Mucosa of descending colon (tissue), 3 donors: Measurements from ENCODE around the gene SLC25A4. TPM values are rescaled to one million over a fixed set of nuclear protein-coding genes. Genes with fewer than 3 reads are reported as not detected.

ENCODE experiments used
- ATAC-seq: fragments of 200-7000 bp; cut with Tn5 transposase; one replicate; pipeline ENCODE4 v1.9.1; 2020; ENCODE audit warnings: mild to moderate bottlenecking, moderate library complexity
- DNase-seq, 3 donors: peaks; one replicate each; pipeline ENCODE4 v3.0.0-alpha.2; 2020
- H3K36me3 ChIP-seq: fragments of 200-600 bp; one replicate; pipeline ENCODE4 v1.8.0; 2021; ENCODE audit warnings: low read depth, mild to moderate bottlenecking
- H3K4me1 ChIP-seq: fragments of 200-600 bp; one replicate; pipeline ENCODE4 v1.8.0; 2021; ENCODE audit warnings: low read depth, mild to moderate bottlenecking
- H3K4me3 ChIP-seq: fragments of 200-600 bp; one replicate; pipeline ENCODE4 v1.8.0; 2021; ENCODE audit warnings: mild to moderate bottlenecking
- H3K9me3 ChIP-seq: fragments of 200-600 bp; one replicate; pipeline ENCODE4 v1.8.0; 2021; ENCODE audit warnings: mild to moderate bottlenecking
- intact Hi-C, 2 donors: fragments of 100-400 bp; cut with DNase I in 1 of 2; cut with micrococcal nuclease in 1 of 2; formaldehyde crosslinking; loops; one replicate each; pipeline versions ENCODE4 v1.11.0 to v1.11.1; 2022; cut with DNase I, micrococcal nuclease
- total RNA-seq, 3 donors: library from RNA; stranded (reverse); fragmentation: NEBNext Ultra II Directional in 2 of 3; extraction: Animal tissue kit (Norgen Biotek cat#: 25700) in 2 of 3; gene quantifications; one replicate each; pipeline versions ENCODE4 v1.2.1 to v1.2.4, GENCODE V29; 2021 to 2023
- TF ChIP-seq, protein P1 (sequence below): fragments of 200-600 bp; IDR thresholded peaks from one replicate; pipeline ENCODE4 v1.8.0; 2022; ENCODE audit warnings: antibody characterized with exemption, mild to moderate bottlenecking
- donor health status: DM: no; HTN: no; CAD: no; lungs with moderate emphysema.
- donor health status: DM: no; HTN: no; CAD: no.
- donor health status: DM: no; HTN: yes; CAD: no.

The SLC25A4 gene
- total RNA-seq, 3 donors from 2014 or later, result 30.6 to 115 (median 31.9) TPM

DNA sequence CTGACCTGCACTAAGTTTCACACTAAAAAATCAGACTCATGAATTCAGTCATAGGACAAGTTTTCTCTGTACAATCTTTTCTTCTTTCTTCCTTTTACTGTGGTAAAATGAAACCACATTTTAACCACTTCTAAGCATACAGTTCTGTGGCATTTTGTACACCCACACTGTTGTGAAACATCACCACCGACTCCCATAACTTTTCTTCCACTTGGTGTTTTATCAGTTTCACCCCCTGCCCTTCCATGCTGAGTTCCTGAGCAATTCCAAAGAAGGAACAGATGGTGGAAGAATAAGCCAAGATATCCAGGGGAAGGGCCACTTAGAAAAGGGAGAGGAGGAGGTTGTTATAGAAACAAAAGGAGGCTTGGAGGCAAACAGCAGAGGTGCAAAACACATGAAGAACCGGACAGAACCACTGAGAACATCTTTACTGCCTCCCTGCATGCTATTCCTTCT is 22.6 kb downstream of the SLC25A4 start:
- no peak for ATAC-seq
- intact Hi-C loops, result no loop called here

DNA sequence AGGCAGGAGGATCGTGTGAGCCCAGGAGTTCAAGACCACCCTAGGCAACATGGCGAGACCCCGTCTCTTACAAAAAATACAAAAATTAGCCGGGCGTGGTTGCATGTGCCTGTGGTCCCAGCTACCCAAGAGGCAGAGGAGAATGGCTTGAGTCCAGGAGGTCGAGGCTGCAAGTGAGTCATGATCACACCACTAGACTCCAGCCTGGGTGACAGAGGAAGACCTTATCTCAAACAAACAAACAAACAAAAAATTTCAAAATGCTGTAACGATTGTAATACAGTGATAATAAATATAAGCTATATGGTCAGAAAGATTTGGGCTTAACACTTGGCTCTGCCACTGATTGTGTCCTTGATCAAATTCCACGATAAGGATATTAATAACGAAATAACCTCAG is 24.2 kb downstream of the SLC25A4 start:
- Histone ChIP-seq H3K9me3 (no peaks in the 10 kb centered on the region), H3K4me1 (no peaks in the 10 kb centered on the region), H3K4me3 (no peak overlapping the region), H3K36me3 (no peaks in the 10 kb centered on the region)
- ATAC-seq, result no peak
- TF ChIP-seq, protein P1, sequence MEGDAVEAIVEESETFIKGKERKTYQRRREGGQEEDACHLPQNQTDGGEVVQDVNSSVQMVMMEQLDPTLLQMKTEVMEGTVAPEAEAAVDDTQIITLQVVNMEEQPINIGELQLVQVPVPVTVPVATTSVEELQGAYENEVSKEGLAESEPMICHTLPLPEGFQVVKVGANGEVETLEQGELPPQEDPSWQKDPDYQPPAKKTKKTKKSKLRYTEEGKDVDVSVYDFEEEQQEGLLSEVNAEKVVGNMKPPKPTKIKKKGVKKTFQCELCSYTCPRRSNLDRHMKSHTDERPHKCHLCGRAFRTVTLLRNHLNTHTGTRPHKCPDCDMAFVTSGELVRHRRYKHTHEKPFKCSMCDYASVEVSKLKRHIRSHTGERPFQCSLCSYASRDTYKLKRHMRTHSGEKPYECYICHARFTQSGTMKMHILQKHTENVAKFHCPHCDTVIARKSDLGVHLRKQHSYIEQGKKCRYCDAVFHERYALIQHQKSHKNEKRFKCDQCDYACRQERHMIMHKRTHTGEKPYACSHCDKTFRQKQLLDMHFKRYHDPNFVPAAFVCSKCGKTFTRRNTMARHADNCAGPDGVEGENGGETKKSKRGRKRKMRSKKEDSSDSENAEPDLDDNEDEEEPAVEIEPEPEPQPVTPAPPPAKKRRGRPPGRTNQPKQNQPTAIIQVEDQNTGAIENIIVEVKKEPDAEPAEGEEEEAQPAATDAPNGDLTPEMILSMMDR, result no peak
- no peak for DNase-seq
- intact Hi-C loops, result no loop called here

More for the DNA sequence above, 22.6 kb downstream of the SLC25A4 start:
- Histone ChIP-seq H3K4me1 (no peaks in the 10 kb centered on the region), H3K4me3 (no peak overlapping the region), H3K9me3 (no peaks in the 10 kb centered on the region), H3K36me3 (no peaks in the 10 kb centered on the region)
- TF ChIP-seq, protein P1, result no peak
- no peak for DNase-seq

DNA sequence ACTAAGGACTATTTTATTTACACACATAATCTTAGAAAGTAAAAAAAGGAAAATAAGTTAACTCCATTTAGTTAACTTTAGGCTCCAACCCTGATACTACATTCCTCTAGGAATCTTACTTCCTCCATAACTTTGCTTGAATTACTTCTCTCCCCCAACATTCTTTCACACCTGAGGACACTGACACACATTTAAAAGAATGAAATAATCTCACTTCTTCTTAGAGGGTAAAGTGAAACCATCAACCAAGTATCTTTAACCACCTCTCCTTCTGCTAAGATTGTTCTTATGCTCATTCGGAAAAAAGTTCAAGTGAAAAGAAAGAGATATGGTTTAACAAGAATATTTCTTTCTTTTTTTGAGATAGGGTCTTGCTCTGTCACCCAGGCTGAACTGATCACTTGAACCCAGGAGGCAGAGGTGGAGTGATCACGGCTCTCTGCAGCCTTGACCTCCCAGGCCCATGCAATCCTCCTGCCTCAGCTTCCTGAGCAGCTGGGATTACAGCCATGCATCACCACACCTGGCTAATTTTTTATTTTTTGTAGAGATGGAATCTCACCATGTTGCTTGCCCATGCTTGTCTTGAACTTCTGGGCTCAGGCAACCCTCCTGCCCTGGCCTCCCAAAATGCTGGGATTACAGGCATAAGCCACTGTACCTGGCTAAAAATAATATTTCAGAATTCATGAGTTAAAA is 28.5 kb downstream of the SLC25A4 start:
- intact Hi-C loops, result no loop called here
- DNase-seq (no peak), ATAC-seq (no peak)
- Histone ChIP-seq H3K36me3 (no peaks in the 10 kb centered on the region), H3K4me3 (no peak overlapping the region), H3K4me1 (no peaks in the 10 kb centered on the region), H3K9me3 (no peaks in the 10 kb centered on the region)
- TF ChIP-seq, protein P1, result no peak

DNA sequence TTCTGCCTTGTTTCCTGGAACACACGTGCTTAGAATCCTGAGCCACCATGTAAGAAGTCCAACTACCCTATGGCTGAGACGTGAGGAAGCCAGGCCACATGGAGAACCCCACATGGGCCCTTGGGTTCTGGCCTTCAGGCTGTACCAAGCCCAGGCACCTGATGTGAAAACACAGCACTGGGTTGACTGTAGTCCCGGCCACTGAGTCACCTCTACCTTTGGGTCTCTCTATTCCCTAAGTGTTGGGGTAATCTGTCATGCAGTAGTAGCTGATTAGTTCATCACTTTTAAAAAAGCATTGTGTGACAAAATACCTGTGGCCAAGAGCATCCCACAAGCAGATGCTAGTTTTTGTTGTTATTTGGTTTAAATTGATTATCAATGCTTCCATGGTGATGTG is 36.4 kb downstream of the SLC25A4 start:
- no peaks in the 10 kb centered on the region for H3K36me3 ChIP-seq
- no peak for ATAC-seq
- H3K9me3 ChIP-seq, result no peaks in the 10 kb centered on the region
- intact Hi-C loops, result no loop called here
- TF ChIP-seq, protein P1, result no peak
- H3K4me1 ChIP-seq, result no peaks in the 10 kb centered on the region
- no peak overlapping the region for H3K4me3 ChIP-seq
- DNase-seq, result no peak

DNA sequence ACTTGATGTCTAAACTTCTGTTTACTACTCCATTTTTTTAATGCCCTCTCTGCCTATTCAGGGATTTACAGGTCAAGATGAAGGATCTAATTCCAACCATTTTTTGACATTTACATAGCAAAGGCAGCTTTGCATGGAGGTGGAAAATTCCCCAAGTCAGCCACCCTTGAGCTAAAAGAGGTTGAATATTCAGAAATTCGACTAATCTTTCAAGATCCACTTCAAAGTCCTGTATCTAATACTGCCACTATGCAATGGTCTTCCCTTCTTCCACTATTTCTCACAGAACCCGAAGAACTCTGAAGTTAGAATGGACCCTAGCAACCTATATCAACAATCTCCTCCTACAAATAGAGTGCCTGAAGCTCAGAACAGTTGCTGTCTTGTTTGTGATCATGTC is 39.2 kb downstream of the SLC25A4 start:
- DNase-seq (no peak), ATAC-seq (no peak)
- Histone ChIP-seq H3K9me3 (no peaks in the 10 kb centered on the region), H3K4me1 (no peaks in the 10 kb centered on the region), H3K36me3 (no peaks in the 10 kb centered on the region), H3K4me3 (no peak overlapping the region)
- intact Hi-C loops, result no loop called here
- TF ChIP-seq, protein P1, result no peak
